ENCODE measurements around the gene SPINK9. TPM values are rescaled to one million over a fixed set of nuclear protein-coding genes. Genes with fewer than 3 reads are reported as not detected.

Gene SPINK9, protein sequence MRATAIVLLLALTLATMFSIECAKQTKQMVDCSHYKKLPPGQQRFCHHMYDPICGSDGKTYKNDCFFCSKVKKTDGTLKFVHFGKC
- total RNA-seq = not detected

- DNase-seq (ENCODE audit: low spot score) (no peak), ATAC-seq (ENCODE audit: low FRiP score) (no peak)
These were observed at the start of gene SPINK9 for GRCh38 chr5:148335259-148335658. SPINK9 (plus strand) TSS chr5:148335559; CDS start chr5:148335614, 55 bp downstream.

GRCh38 chr5:148290271-148291195 is 44.8 kb upstream of the SPINK9 start:
- no peak for TF ChIP-seq CTCF (IDR thresholded peaks at IDR 0.05)
- no peak for DNase-seq (ENCODE audit: low spot score)
- no peak for ATAC-seq (ENCODE audit: low FRiP score)

More at GRCh38 chr5:148335259-148335658, at the start of gene SPINK9:
- TF ChIP-seq CTCF (IDR thresholded peaks at IDR 0.05) = no peak

- TF ChIP-seq CTCF (IDR thresholded peaks at IDR 0.05) = no peak
- no peak for DNase-seq (ENCODE audit: low spot score)
- ATAC-seq (ENCODE audit: low FRiP score) = no peak
These were observed 37.6 kb upstream of the SPINK9 start for GRCh38 chr5:148297731-148298130.

GRCh38 chr5:148306446-148306845 is 28.9 kb upstream of the SPINK9 start:
- TF ChIP-seq CTCF (IDR thresholded peaks at IDR 0.05) = no peak
- DNase-seq (ENCODE audit: low spot score) (no peak), ATAC-seq (ENCODE audit: low FRiP score) (no peak)

- TF ChIP-seq CTCF (IDR thresholded peaks at IDR 0.05) = no peak
- ATAC-seq (ENCODE audit: low FRiP score) = no peak
- no peak for DNase-seq (ENCODE audit: low spot score)
These were observed 26.3 kb upstream of the SPINK9 start for GRCh38 chr5:148309019-148309418.

GRCh38 chr5:148309746-148310145 is 25.6 kb upstream of the SPINK9 start:
- TF ChIP-seq CTCF (IDR thresholded peaks at IDR 0.05) = no peak
- ATAC-seq (ENCODE audit: low FRiP score) (no peak), DNase-seq (ENCODE audit: low spot score) (no peak)

- TF ChIP-seq CTCF (IDR thresholded peaks at IDR 0.05) = no peak
- DNase-seq (ENCODE audit: low spot score) (no peak), ATAC-seq (ENCODE audit: low FRiP score) (no peak)
These were observed 23.9 kb upstream of the SPINK9 start for GRCh38 chr5:148311484-148311883.
